Smooth muscle cell of the brain vasculature (primary cell): ENCODE measurements around the gene IL22RA2.

Experiments
- DNase-seq: peaks from one replicate; pipeline ENCODE4 v3.0.0-alpha.2; 2012; ENCODE audit warnings: low read depth, low spot score

IL22RA2 gene

GRCh38 chr6:137097057-137097456, 76.4 kb downstream of the IL22RA2 start:
- no peak for DNase-seq

- DNase-seq = no peak
These were observed 77.7 kb downstream of the IL22RA2 start for GRCh38 chr6:137095651-137096238.

- no peak for DNase-seq
These were observed 78.4 kb downstream of the IL22RA2 start for GRCh38 chr6:137095093-137095492.

GRCh38 chr6:137094411-137095008, 78.9 kb downstream of the IL22RA2 start:
- peak; percentile 67 for DNase-seq
